Measurements from ENCODE around the gene PNKD.

Gene PNKD, protein sequence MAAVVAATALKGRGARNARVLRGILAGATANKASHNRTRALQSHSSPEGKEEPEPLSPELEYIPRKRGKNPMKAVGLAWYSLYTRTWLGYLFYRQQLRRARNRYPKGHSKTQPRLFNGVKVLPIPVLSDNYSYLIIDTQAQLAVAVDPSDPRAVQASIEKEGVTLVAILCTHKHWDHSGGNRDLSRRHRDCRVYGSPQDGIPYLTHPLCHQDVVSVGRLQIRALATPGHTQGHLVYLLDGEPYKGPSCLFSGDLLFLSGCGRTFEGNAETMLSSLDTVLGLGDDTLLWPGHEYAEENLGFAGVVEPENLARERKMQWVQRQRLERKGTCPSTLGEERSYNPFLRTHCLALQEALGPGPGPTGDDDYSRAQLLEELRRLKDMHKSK

DNA sequence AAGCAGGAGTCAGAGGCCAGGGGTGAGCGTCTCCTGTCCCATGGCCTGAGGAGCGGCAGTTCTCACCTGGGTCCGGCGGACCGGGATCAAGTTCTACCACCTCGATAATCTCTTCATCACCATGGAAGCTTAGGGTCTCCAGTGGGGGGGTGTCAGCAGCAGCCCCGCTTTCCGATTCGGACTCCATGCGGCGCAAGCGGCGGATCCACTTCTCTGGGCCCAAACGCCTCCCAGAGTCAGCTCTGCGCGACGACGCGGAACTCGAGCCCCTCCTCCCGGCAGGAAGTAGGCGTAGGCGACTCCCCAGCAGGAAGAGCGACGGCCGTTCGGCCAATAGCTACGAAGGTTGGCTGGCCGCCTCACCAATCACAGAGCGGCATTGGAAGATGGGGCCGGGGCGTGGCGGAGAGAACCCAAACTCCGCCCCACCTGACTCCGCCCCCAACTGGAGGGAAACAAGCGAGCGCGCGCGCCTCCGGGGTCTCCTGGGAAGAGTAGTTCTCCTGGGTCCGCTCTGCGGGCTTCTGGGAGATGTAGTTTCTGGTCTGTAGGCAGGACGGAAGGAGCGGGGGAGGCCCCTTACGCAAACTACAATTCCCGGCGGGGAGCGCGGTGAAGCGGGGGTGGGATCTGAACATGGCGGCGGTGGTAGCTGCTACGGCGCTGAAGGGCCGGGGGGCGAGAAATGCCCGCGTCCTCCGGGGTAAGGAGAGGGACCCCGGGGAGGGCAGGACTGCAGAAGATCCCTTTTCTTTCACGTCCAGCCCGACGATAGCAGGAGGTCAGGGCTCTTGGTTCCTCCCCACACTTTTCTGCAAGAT, at the start of gene PNKD, which contains the start of gene AAMP:
Gene PNKD, plus strand, starts transcription at position 620 of the 821 bp plus-strand sequence. Its CDS starts 17 bp downstream, at position 637.
Gene AAMP, minus strand, starts transcription at position 238 of the 821 bp plus-strand sequence. Its CDS starts 51 bp downstream, at position 187.
- peak; percentile 97 for FAIRE-seq

DNA sequence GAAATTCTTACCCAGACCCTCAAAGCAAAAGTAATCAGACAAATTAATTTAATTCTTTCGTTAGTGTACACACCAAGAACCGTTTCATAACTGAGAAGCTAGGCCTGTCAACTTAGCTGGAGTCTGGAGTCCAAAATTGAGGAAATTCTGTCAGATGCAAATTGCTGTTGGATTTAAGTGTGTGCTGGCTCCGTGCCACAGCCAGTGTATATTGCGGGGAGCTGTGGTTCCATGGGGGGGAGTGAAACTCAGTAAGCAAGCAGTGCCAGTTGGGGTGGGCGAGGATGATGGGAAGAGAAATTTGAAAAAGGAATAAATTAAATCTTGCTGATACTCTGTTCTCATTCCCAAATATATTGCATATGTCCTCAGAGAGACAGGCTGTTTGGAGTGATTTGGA, 49.3 kb upstream of the PNKD start:
- FAIRE-seq = no peak

DNA sequence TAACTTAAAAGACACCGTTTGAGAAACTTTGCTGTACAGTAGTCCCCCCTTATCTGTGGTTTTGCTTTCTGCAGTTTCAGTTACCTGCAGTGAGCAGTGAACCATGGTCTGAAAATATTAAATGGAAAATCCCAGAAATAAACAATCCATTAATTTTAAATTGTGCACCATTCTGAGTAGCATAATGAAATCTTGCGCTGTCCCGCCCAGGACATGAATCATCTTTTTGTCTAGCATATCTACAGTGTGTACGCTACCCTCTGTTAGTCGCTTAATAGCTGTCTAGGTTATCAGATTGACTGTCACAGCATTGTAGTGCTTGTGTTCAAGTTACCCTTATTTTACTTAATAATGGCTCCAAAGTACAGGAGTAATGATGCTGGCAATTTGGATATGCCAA, 47.3 kb upstream of the PNKD start:
- FAIRE-seq = no peak

DNA sequence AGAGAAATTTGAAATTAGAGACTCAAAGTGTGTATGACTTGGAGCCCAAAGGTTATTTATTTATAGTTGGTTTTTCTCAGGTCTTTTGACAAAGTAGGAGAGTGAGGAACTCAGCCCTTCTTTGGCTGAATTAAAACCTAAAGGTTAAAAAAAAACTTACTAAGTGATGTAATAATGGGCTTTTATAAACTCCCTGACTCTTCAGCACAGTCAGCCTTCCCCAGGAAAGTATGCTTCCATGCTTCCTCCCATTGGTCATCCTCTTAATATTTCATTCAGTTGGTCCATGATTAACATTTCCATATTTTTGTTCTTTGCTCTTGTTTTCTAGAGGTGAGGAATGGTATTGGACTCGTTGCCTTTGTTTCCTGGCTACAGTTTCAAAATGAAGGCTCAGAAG, 46.1 kb upstream of the PNKD start:
- no peak for FAIRE-seq

DNA sequence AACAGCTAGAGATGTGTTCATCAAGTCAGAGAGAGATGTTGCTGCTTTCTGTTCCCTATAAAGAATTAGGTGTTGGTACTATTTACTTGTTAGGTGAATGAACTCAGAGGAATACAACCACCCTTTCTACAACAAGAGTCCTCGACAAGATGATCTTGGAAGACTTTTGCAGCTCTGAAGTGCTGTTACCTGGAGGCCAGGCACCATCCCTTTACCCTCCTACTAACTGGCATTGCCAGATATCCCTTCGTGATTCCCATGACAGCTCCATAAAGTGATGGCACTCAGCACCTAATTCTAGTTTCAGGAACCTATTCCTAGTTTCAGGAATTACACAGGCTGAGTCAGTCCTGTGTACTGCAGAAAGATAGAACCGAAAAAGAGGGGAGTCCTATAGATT, 43.4 kb upstream of the PNKD start:
- FAIRE-seq = no peak

DNA sequence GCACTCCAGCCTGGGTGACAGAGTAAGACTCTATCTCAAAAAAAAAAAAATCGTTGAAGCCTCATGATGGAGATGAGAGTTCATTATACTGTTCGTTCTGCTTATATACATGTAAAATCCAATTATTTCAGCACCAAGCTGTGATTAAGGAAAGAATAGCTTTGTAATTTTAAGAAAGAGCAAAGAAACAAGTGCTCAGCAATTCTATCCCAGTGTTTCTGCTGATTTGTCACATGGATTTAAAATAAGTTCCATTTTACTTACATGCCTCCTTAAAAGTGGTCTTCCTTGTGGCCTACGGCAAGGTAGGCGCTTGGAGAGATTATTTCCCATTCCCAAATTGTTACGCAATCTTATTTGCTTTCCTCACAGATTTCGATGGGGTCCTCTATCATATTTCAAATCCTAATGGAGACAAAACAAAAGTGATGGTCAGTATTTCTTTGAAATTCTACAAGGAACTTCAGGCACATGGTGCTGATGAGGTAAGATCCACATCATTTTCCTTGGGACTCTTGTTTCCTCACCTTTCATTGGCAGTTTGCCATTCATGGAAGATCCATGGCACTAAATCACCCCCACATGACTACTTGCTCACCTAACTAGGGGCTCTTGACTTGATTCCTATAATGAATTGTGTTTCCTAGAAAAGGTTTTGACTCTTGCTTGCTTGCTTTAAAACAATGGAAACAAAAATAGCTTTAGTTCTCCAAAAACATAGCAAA, 41.8 kb upstream of the PNKD start:
- FAIRE-seq = no peak

DNA sequence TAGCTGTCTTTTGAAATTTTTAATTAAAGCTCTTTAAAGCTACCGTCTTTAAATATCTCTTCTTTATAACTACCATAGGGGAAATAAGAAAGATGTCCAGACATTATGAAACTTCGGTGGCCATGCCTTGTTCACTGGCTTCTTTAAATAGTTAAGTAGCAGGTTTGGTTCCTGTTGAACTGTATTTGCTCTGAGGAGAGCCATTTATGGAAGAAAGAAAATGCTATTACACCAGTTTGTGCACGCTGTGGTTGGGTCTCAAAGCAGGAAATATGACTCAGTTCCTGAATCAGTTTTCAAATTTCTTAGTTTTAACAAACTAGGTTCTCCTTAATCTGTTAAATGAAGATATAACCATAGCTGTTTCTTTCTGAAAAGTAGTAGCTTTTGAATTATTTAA, 41.1 kb upstream of the PNKD start:
- FAIRE-seq = no peak

DNA sequence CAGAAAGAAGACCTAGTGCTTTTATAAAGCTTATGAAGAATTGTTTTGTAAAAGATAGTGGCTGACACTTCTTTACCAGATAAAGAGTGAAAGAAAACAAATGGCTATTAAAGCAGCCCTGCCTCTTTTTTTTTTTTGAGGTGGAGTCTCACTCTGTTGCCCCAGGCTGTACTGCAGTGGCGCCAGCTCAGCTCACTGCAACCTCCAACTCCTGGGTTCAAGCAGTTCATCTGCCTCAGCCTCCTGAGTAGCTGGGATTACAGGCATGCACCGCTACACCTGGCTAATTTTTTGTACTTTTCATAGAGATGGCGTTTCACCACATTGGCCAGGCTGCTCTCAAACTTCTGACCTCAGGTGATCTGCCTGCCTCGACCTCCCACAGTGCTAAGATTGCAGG, 40.5 kb upstream of the PNKD start:
- no peak for FAIRE-seq

DNA sequence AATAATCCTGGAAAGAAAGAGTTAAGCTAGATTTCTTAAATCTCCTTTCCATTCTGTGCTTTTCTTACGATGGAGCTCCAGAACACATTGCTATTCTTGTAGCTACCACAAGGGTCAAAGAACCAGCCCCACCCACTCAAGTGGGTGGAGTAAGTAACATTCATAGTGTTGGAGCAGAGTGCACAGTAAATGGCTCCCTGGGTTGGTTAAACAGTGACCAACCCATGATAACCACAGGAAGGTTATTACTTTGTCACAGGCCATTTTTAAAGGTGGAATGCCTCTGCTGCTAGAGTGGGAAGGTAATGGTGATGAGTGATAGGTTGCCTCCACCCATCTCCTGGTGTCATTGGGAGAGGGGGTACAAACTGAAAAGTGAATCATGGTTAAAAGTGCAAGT, 39.4 kb upstream of the PNKD start:
- FAIRE-seq = no peak

DNA sequence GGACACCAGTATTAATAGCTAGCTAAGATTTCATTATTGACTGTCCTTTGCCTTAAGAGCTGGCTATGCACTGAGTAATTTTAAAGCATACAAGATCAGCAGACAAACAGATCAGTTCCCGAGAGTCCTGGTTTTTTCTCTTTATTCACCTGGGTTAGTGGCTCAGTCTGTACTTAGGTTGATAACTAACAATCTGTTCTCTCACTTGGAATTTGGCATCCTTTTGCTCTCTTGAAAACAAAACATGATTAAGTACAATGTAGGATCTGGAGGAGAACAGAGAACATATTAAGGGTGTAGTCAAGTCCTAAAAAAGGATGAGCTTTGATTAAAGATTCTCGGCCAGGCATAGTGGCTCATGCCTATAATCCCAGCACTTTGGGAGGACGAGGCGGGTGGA, 36.8 kb upstream of the PNKD start:
- no peak for FAIRE-seq

DNA sequence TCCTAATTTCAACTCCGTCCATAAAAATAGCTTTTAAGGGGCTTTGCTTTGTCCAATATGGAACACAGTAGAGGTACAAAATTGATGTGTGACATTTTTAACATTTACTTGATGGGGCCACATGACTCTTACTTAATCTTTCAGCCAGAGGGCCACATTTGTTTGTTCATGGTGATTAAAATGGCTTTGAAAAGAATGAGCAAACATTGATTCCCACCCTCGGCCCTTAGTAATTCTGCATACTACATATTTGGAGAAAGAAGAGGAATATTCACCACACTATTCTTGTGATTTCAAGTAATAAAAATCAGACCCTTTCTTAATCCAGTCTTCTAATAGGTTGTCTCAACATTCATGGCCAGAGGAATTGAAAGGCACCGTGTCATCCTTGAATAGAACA, 35.8 kb upstream of the PNKD start:
- FAIRE-seq = no peak

DNA sequence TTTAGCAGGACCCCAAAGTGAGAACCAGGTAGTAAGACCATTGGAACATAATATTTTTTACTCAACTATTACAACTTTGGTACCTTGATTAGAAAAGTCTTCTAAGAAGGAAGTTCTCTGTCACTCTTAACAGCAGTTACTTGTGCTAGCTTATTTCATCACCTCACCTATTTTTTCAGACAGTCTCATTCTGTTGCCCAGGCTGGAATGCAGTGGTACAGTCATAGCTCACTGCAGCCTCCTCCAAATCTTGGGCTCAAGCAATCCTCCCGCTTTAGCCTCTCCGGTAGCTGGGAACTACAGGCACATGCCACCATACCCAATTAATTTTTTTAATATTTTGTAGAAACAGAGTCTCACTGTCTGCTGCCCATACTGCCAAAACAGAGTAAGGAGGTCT, 35.3 kb upstream of the PNKD start:
- FAIRE-seq = no peak

DNA sequence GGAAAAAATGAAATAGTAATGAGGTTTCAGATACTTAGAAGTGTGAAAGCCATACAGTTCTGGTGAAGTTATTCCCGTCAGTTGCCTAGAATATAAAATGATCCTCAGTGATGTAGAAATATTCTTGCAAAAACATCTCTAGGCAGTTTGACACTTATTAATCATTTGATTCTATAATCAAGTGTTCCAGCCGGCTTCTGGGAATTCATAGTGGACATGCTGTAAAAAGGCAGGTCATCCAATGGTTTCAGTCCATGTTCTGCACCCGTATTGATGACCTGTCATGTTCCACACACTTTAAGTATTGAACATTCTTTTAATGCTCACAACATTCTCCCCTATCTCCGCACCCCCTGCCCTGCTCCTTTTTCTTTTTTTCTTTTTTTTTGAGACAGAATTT, 33.5 kb upstream of the PNKD start:
- no peak for FAIRE-seq

DNA sequence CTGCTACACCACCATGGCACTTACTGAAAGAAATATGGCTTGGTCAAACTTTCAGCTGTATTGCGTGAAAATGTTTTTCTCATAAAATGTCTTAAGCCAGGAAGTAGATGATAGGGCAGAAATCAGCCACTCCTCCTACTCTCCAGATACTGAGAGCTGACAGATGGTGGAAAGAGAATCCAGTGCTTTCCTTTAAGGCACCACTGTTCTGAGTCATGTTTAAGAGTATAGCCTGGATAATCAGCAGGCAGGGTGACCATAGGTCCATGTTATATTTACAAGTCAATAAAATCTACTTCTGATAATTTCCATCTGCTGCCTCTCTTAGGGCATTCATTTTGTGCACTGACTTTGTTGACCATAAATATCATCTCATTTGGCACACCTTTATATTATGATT, 31.4 kb upstream of the PNKD start:
- FAIRE-seq = no peak

DNA sequence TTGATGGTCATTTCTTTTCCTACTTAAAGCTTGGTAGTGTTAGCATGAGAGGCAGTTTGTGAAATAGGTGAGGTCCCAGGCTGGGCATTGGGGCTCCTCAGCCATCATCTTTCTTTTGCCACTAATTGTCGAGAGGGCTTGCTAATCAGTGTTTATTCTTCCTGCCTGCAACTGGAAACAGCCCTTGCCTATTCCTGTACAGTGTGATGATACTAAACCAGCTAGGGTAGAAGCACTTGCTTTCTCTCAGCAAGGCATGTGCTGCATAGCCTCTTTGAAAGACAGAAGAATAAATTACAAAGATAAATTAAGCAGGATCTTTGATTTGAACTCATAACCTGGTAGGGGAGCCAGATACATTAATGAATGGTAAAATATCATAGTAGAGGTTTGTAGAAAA, 26.1 kb upstream of the PNKD start:
- no peak for FAIRE-seq

DNA sequence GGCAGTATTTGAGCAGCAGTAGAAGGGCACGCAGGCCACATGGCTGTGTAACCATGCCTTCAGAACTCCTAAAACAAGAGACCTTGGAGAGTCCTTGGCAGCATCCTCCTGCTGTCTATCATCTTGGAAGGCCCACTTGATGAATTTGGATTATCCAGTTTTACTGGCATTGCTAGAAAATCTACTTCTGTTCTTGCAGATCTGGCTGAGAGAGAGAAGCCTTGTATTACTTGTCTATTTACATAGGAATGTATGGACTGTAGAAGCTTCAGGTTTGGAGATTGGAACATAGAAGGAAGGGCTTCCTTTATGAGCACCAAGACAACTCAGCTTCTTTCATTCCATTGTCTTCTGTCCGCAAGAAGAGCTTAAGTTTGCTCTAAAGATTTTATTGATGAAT, 25.7 kb upstream of the PNKD start:
- no peak for FAIRE-seq

DNA sequence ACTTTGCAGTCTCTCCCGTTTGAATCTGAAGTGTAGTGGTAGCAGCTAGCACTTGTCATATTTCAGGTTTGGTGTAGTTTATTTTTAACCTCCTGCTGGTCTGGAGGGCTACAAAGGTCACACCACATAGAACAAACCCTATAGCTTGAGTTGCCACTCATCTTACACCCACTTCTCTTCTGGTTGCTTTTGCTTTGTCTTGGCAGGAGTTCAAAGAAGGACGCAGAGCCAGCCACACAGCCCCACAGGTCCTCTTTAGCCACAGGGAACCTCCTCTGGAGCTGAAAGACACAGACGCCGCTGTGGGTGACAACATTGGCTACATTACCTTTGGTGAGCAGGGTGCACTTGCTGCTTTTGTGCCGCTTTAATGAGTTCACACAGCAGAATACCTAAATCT, 25.1 kb upstream of the PNKD start:
- FAIRE-seq = no peak

DNA sequence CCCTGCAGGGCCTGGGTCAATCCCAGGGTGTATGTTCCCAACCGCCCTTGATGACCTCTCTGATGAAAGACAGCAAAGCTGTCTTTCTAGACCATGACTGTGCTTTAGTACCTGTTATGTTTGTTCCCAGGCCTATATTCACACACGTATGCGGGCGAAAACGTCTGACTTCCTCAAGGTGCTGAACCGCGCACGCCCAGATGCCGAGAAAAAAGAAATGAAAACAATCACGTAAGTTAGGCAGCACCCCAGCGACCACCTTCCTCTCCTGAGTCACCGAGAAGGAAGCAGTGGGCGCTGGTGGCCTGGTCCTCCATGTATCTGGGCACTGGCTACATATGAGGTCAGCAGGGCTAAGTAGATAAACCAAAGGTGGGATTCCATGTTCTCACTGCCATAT, 20.6 kb upstream of the PNKD start:
- FAIRE-seq = no peak

DNA sequence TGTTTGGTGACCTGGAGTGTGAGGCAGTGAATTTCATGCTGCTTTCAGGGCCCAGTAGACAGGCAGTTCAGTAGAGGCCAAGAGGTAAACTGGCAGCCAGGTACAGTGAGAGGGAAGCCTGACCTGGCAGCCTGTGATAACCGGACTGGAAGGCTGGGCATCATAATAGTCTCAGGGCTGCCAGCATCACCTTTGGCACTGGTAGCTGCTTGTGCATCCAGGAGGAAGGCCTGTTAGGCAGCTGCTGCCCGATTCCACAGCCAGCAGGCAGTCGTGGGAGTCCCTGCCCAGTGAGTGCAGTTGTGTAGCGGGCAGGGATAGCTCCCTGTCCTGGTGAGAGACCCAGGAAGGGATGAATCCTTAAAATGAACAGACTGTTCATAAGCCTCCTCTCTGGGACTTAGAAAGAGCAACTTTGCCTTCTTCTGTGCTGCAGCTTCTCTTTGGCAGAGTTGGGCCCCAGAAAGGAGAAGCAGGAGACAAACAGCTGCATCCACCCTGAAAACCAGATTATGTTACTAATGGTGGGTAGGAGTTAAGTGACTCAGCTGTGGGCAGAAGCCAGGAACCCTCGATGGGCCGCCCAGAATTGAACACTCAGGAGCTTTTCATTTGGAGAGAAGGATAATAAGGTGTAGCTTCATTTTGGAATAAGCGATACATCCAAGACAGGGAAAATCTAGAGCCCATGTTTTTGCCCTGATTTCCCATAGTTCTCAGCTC, 17.6 kb upstream of the PNKD start:
- FAIRE-seq = no peak

DNA sequence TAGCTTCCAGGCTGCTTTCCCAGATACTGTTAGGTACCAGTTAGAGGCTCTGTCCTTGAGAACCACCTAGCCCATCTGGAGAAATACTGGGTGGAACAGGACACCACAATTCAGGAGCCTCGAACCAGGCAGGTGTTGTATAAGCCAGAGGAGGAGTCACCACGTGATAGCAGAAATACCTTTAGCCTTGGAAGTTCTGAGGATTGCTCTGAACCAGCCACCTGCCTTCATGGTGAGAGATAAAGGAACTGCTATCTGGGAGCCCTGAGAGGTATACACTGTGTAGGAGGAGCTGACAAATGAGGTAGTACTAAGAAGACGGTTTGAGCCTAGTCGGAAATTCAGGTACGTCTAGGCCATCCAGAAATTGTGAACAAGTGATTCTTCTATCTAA, 17.1 kb upstream of the PNKD start:
- FAIRE-seq = no peak

DNA sequence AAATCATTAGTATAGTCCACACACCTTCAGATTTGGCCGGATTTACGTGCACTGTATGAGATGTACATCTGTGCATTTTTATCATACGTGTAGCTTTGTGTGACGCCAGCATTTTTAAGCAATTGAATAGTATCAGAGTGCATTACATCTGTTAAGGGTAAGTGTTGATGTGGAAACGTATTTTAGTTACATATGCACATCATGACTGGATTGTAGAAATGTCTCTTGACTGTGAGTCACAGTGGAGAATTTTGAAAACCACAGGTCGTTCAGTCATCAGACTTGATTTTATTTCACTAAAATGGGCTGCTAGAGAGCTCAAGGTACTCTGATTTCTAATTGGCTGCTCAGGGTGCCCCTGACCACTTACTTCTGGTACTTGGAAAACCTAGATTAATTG, 14.9 kb upstream of the PNKD start:
- no peak for FAIRE-seq

DNA sequence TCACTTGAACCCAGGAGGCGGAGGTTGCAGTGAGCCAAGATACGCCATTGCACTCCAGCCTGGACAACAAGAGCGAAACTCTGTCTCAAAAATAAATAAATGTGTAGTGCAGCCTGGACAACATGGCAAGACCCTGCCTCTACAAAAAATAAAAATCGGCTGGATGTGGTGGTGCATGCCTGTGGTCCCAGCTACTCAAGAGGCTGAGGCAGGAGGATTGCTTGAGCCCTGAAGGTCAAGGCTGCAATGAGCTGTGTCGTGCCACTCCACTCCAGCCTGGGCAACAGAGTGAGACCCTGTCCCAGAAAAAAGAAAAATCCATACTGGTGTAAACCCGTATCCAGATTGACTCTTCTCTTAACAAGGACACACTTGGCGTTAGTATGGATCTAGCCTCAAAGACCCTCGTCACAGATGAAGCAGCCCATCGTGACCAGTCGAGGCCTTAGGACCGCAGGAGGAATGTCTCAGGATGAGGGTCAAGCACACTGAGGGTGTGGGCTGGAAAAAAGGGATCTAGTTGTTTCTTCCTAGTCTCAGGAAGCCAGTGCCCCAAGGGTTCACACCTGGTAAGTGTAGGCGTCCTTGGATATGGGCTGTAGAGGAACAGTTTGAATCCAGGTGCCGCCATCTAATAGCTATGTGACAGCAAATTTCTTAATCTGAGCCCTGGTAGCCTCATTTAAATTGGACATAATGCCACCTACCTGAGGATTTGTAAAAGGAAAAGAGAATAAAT, 13.5 kb upstream of the PNKD start:
- no peak for FAIRE-seq
